NCI-H2227 treated with DMSO at 0.1 percent for 48 hours (cell line): Measurements from ENCODE around the gene FXYD3.
A peak's percentile ranks its signal among the peaks of the same experiment; 100 is the strongest.

Experiments used
- DNase-seq: peaks from one replicate; lab custom pipeline; 2025; lab: John Stamatoyannopoulos, UW

The FXYD3 gene, protein sequence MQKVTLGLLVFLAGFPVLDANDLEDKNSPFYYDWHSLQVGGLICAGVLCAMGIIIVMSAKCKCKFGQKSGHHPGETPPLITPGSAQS

GRCh38 chr19:35115177-35115951 lies at the start of gene FXYD3:
Gene FXYD3, plus strand, starts transcription at chr19:35115823. Its CDS starts 3,554 bp downstream, at chr19:35119377.
- DNase-seq: no peak

- DNase-seq: no peak
These were observed 49.5 kb upstream of the FXYD3 start for GRCh38 chr19:35066121-35066520.

DNA sequence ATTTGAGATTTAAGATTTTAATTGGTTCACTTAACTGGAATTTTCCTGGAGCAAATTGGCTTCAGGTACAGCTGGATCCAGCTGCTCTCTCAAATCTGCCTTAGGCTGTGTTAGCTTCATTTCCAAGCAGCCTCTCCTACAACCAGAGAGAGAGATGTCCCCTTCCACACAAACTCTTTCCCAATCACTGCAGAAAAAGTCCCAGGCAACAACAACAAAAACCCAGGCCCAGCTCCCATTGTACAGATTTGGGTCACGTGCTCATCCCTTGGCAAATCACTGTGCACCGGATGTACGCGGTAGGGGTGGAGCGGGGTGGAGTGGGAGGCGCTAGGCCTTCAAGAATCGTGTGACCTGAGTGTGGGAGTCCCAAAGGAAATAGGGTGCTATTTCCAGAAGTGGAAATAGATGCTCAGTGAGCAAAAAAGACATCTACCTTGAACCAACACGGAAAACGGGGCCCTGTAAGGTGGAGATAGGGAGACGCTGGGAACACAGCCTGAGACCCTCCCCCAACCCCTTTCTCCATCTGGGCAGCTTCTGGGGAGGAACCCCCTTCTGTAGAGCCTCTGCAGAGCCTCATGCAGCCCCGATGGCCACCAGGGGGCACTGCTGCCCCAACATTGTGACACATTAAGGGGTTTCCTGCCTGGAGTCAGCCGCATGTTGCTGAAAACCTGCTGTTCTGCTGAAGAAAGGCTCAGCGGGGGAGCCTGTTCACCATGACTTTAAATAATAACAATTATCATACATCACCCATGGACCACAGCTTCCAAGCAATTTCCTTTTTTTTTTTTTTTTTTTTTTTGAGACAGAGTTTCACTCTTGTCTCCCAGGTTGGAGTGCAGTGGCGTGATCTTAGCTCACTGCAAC lies 48.7 kb upstream of the FXYD3 start:
- DNase-seq: peak; percentile 91

DNA sequence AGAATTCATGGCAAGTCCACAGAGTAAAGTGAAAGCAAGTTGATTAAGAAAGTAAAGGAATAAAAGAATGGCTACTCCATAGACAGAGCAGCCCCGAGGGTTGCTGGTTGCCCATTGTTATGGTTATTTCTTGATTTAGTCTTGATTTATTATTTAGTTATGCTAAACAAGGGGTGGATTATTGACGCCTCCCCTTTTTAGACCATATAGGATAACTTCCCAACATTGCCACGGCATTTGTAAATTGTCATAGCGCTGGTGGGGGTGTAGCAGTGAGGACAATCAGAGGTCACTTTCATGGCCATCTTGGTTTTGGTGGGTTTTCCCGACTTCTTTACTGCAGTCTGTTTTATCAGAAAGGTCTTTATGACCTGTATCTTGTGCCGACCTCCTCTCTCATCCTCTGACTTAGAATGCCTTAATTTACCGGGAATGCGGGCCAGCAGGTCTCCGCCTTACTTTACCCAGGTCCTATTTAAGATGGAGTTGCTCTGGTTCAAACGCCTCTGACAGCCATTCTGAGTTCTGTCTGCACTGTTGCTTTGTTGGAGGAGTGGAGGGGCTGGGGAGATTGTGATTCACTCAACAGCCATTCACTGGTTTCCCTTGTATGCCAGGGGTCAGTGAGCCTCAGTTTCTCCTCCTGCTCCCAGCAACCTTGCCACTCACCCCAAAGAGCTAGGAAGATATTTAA lies 46.5 kb upstream of the FXYD3 start:
- no peak for DNase-seq

GRCh38 chr19:35069696-35070095 lies 45.9 kb upstream of the FXYD3 start:
- DNase-seq: no peak

DNA sequence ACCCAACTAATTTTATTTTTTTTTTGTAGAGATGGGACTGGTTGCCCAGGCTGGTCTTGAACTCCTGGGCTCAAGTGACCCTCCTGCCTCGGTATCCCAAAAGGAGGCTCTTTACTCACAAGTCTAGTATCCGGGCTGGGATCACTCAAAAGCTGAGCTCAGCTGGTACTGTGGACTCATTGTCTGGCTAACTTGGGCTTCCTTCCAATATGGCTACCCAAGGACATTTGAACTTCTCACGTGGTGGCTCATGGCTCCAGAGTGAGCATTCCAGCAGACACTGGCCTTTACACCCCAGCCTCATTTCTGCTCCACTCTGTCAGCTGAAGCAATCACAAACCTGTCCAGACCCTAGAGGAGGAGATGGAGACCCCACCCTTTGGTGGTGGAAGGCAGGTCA lies 45.2 kb upstream of the FXYD3 start:
- DNase-seq: no peak

- no peak for DNase-seq
These were observed 42.1 kb upstream of the FXYD3 start for GRCh38 chr19:35073516-35073915.

DNA sequence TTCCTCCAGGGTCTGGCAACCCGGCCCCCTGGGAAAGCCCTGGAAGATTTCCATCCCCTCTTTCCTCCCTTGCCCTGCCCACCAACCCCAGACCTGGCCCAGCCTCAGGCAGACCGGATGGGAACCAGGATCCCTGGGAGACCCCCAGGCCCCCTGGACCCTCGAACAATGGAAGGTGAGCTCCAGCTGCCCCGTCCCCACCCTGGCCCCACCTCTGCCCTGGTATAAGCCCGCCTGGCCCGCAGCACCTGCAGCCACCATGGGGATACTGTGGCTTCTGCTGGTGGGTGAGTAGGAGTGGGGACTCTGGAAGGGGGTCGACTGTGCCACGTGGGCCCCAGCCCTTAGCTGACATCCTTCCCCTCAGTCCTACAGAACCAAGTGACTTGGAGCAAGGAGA lies 41.7 kb upstream of the FXYD3 start:
- DNase-seq: no peak

DNA sequence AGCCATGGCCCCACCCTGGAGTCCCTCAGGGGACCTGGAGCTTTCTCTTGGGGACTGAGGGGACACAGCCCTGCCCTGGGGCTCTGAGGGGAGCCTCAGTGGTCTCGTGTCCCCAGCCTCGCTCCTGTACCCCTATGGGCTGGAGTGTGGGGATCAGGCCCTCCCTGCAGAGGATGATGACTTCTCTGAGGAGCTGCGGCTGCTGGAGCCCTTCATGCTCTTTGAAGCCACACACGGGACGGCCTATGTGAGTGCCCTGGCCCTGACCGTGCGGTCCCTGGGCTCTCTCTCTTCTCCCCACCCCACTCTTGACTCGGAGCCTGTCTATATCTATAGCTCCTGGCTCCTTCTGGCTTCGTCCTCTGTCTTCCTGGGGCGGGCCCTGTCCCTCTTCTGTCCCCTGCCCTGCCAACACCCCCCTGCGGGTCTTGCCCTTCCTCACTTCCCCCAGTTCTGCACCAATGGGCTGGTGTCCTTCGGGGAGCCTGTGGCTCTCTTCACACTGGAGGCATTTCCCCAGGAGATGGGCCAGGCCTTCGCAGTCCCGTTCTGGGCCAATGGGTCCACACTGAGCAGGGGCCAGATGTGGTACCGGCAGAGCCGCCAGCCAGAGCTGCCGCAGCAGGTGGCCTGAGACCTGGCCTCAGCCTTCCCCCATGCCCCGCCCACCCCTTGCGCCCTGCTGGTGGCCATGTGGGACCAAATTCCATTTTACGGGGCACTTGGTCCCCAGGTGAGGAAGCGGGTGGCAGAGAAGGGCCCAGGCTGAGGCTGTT lies 41.0 kb upstream of the FXYD3 start:
- no peak for DNase-seq

GRCh38 chr19:35075202-35076025 lies 40.2 kb upstream of the FXYD3 start:
- DNase-seq: no peak

- DNase-seq: no peak
These were observed 39.6 kb upstream of the FXYD3 start for GRCh38 chr19:35076026-35076370.

- no peak for DNase-seq
These were observed 39.0 kb upstream of the FXYD3 start for GRCh38 chr19:35076657-35077056.

DNA sequence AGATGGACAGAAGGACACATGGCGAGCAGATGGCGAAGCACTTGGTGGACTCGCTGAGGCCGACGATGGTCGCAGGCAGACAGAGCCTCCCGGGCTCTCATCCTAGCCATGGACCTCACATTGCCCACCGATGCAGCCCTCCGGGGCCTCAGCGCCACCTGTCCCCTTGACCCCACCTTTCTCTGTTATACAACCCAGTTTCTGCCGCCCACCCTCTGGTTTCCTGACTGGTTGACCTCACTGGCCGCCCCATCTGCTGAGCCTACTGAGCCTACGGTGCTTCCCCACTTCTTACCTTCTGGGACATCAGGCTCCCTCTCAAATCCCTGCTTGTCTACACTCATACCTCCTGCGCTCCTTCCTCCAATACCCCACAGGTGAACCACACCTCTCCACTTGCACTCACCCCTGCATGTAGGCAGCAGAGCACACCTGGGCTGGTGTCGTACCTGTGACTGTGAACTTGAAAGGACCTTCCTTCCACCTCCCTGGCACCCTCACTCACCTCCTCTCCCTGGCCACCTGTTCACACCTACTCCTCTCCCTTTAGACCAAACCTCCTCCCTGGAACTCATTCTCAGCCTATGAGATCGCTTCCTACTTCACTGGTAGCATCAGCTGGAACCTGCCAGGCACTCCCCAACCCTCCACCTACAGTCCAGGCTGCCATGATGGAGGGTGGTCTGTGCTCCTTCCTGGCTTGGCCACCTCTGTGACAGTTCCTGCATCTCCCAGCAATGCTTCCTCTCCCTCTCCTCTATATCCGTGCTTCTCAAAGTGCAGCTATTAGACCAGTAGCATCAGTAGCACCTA lies 38.0 kb upstream of the FXYD3 start:
- no peak for DNase-seq

GRCh38 chr19:35079826-35080225 lies 35.8 kb upstream of the FXYD3 start:
- DNase-seq: no peak

- DNase-seq: no peak
These were observed 34.9 kb upstream of the FXYD3 start for GRCh38 chr19:35080613-35081170.

DNA sequence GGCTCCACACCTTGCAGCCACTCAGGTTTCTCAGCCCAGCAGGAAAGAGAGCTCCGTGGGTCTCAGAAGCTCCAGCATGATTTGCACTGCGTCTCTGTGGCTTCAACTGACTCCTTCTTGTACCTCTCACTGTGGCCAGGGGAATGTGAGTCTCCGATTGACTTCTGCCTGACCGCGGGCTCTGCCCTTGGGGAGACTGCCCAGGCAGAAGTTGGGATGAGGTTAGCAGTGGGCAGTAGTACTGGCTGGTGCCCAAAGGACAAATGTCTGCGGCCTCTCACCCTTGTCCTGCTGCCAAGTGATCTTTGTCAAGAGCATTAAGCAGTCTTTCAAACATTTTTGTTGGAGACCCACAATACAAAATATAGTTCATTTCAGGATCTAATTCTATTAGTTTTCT lies 34.4 kb upstream of the FXYD3 start:
- no peak for DNase-seq

DNA sequence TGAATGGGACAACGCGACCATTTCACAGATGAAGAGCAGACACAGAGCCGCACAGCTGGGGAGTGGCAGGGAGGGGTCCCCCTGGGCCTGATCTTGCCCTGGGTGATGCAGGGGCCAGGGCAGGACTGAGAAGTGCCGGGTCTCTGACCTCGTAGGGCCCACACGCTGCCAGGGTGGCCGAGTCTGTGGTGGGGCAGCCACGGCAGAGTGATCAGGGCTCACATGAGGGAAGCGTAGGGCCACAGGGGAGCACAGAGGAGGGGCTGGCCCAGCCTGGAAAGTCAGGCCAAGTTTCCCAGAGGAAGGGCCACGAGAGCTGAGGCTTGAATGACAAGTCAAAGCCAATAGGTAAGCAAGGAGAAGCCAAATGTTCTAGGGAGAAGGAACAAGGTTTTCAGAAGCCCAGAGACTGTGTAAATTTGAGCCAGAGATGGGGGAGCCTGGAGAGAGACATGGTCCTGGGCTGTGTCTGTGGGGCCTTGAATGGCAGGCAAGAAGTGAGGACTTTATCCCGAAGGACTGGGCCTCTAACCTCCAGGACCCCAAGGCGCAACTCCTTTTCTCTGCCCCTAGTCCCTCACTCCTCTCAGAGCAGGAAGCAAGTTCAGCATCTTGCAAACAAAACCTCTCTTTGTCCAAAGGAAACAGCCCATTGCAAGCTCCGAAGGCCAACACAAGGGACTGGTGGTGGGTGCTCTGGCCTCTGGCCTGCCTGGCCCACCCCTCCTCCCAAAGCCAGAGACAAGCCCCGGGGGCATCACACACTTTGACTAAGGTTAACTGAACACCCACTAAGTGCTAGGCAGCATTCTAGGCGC lies 31.7 kb upstream of the FXYD3 start:
- DNase-seq: no peak

DNA sequence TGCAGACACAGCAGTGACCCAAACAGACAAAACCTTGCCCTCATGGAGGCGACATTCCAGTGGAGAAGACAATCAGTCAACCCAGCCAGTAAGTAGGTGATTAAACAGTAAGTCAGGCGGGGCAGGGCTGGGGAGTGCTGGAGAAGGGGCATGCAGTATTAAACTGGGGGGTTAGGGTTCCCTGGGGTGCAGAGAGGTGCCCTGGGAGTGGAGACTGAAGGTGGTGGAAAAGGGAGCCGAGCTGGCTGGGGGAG lies 31.2 kb upstream of the FXYD3 start:
- DNase-seq: no peak

- DNase-seq: no peak
These were observed 29.7 kb upstream of the FXYD3 start for GRCh38 chr19:35085947-35086346.
